GM18499 (cell line): ENCODE data around the gene GRIK5.
A peak's percentile ranks its signal among the peaks of the same experiment; 100 is the strongest.
"Not testable (repeated sequence)": the region's sequence is repeated elsewhere in the genome, so short reads cannot be mapped to it uniquely, and the experiment has no call there.

ENCODE experiments used
- ATAC-seq: cut with Tn5 transposase; IDR thresholded peaks from one replicate; pipeline ENCODE4 v1.9.1; 2021; ENCODE audit warnings: moderate number of reproducible peaks; ENCODE audit not compliant: insufficient read depth, unreplicated experiment

Gene GRIK5, protein sequence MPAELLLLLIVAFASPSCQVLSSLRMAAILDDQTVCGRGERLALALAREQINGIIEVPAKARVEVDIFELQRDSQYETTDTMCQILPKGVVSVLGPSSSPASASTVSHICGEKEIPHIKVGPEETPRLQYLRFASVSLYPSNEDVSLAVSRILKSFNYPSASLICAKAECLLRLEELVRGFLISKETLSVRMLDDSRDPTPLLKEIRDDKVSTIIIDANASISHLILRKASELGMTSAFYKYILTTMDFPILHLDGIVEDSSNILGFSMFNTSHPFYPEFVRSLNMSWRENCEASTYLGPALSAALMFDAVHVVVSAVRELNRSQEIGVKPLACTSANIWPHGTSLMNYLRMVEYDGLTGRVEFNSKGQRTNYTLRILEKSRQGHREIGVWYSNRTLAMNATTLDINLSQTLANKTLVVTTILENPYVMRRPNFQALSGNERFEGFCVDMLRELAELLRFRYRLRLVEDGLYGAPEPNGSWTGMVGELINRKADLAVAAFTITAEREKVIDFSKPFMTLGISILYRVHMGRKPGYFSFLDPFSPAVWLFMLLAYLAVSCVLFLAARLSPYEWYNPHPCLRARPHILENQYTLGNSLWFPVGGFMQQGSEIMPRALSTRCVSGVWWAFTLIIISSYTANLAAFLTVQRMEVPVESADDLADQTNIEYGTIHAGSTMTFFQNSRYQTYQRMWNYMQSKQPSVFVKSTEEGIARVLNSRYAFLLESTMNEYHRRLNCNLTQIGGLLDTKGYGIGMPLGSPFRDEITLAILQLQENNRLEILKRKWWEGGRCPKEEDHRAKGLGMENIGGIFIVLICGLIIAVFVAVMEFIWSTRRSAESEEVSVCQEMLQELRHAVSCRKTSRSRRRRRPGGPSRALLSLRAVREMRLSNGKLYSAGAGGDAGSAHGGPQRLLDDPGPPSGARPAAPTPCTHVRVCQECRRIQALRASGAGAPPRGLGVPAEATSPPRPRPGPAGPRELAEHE

GRCh38 chr19:42069619-42070351, at the start of gene GRIK5:
Gene GRIK5 (minus strand): TSS chr19:42070206. CDS start chr19:42065770, 4,436 bp downstream.
- ATAC-seq, result no peak

DNA sequence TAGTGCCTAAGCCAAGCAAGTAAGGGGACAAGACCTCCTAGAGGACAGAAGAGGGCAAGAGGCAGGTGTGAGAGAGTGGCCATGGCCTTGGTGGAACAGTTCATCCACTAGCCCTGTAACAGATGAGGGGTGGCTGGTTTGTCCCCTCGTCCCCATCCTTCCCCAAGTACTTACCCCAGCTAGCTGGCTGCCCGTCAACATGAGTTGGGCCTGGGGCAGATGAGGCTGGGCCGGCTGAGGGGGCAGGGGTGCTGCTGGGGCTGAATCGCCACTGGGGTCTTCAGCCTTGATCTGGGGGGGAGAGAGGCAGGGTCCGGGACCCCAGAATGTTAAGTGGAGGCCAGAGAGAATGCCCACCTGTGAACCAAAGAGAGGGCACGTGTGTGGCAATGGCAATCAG, 47.1 kb upstream of the GRIK5 start:
- no peak for ATAC-seq

DNA sequence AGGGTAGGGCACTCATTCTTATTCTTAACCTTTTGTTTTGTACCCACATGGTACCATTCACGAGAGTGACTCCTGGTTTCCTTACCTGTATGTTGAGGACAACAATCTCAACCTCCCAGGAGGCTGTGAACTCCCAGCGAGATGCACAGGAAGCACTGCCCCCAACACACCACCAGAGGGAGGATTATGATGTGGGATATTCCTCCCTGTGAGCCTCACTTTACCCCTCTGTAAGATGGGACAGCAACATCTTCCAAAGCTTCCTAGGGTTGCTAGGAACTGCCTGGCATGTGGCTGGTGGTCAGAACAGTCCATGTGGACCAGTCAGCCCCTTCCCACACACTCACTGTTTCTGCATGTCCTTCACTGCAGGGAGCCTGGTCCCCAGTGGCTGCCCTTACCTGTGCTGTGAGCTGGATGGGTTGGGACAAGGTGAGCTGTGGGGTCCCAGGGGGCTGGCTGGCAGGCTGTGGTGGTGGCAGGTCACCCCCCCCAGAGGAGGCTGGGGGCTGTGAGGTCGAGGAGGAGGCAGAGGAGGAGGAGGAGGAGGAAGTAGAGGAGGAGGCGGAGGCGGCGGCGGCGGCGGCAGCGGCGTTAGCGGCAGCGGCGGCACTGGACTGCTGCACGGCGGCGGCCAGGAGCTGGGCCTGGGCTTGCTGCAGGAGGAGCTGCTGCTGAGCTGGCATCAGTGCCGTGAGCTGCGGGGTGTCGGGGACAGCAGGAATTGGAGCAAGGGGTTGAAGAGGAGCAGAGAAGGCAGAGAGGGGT, 46.5 kb upstream of the GRIK5 start:
- no peak for ATAC-seq

DNA sequence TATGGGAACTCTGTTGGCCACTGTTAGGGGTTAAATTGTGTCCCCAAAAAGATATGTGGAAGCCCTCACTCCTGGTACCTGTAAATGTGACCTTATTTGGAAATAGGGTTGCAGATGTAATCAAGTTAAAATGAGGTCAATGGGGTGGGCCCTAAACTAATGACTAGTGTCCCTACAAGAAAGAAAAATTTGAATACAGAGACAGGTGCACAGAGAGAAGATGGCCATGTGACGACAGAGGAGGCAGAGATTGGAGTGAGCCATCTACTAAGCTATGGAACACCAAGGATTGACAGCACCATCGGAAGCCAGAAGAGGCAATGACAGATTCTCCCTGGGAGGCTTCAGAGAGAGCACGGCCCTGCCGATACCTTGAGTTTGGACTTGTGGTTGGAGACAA, 45.7 kb upstream of the GRIK5 start:
- no peak for ATAC-seq

GRCh38 chr19:42115219-42115618, 45.2 kb upstream of the GRIK5 start:
- ATAC-seq, result no peak

- ATAC-seq, result no peak
Observed at GRCh38 chr19:42114412-42114811, 44.4 kb upstream of the GRIK5 start.

GRCh38 chr19:42113641-42114348, 43.8 kb upstream of the GRIK5 start:
- no peak for ATAC-seq

DNA sequence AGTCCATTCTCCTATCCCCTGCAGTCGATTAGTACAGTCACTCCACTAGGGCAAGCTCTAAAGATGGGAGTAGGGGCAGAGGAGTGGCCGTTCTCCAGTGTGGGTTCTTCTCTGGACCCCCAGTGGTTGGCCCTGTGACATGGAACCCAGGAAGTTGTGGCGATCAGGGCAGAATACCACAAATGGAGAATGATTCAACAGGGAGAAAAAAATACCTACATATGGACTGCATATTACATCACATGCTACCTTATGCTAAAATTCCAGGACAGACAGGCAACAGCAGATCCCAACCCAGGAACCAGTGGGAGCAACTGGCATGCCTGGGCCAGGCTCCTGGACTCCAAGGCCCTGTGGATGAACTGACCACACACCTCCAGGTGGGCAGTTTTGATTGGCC, 41.8 kb upstream of the GRIK5 start:
- ATAC-seq, result no peak

GRCh38 chr19:42111384-42111783, 41.4 kb upstream of the GRIK5 start:
- no peak for ATAC-seq

GRCh38 chr19:42110658-42111057, 40.7 kb upstream of the GRIK5 start:
- ATAC-seq, result no peak

DNA sequence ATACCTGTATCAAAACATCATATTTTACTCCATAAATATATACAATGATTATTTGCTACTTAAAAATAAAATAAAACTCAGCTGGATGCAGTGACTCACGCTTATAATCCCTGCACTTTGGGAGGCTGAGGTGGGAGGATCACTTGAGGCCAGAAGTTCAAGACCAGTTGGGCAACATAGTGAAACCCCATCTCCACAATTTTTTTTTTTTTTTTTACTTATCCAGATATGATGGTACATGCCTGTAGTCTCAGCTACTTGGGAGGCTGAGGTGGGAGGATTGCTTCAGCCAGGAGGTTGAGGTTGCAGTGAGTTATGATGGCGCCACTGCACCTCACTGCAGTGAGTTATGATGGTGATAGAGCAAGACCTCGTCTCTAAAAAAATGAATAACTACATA, 39.9 kb upstream of the GRIK5 start:
- ATAC-seq, result no peak

DNA sequence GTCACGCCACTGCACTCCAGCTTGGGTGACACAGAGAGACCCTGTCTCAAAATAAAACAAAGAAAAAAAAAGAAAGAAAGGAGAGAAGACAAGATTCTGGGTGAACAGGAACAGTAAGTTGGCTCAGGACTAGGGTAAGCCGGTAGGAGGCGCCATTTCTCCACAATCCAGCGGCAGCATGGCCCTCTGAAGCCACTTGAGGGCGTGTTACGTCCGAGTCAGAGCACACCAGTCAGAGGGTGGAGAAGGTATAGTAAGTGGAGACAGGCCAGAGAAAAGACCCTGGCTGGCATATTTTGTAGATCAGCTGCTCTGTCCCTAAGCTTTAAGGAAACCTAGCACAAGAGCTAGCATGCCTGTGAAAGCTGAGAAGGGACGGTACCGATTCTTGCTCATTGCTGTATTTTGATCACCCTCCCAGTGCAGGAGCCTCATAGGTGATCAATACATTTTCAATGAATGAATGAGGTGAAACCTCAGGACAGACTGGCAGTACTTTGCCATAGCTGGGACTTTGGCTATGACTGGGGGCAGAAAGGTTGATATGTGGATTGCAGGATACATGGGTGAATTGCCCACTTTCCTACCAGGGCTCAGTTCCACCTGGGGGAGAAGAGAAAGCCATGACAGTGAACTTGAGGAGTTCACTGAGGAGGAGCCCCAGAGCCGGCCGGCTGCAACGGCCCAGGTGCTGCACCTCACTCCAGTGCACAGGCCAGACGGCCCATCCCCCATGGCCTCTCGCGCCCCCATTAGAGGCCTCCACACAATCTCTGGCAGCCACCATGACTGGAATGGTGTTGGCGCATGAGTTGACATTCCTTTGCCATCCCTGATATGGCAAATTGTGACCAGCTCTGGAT, 38.8 kb upstream of the GRIK5 start:
- peak; percentile 62 for ATAC-seq

DNA sequence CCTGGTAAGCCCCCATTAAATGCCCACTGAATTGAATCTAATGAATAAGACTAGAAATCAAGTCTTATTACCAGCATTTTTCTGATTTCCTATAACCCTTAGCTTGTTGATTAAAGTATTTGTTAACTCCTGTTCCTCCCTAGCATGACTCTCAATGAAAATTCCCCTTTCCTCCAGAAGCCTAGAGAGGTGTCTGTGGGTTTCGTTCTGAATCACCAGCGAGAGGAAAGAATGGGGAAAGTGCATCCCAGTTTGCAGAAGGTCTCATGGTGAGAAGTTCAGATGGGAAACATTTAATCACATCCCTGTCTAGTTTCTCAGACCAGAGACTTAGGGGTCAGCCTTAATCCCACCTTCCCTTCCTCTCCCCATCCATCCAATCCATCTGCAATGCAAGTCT, 35.4 kb upstream of the GRIK5 start:
- no peak for ATAC-seq

- no peak for ATAC-seq
Observed at GRCh38 chr19:42102877-42103276, 32.9 kb upstream of the GRIK5 start.

DNA sequence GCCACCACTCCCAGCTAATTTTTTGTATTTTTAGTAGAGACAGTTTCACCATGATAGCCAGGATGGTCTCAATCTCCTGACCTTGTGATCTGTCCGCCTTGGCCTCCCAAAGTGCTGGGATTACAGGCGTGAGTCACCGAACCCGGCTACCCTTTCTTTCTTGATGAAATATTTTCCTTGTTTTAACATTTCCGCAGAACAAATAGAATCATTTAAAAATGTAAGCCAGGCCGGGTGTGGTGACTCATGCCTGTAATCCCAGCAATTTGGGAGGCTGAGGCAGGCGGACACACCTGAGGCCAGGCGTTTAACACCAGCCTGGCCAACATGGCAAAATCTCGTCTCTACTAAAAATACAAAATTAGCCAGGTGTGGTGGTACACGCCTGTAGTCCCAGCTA, 30.2 kb upstream of the GRIK5 start:
- ATAC-seq, result not testable (repeated sequence)

GRCh38 chr19:42099336-42099925, 29.4 kb upstream of the GRIK5 start:
- no peak for ATAC-seq

DNA sequence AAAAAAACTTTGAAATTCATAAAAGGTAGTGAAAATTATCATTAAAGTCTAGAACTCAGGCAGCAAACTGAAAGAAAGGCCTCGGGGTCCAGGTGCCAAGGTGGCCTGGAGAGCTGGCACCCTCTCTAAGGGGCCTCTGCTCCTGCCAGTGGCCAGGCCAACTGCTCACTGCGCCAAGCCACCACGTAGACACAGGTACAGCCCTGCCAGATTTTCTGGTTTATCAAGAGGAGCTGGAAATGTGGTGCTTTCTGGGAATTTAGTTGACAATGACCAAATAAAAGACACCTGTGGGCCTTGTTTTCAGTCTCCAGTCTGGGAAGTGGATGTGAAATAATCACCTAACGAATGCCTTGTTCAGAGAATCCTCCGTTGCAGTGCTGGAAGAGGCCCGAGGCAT, 28.8 kb upstream of the GRIK5 start:
- ATAC-seq, result no peak

GRCh38 chr19:42097461-42097860, 27.5 kb upstream of the GRIK5 start:
- no peak for ATAC-seq
